HEK293T (cell line): ENCODE data around the gene KCNIP1.

Experiments
- CTCF ChIA-PET: fragments of 350-600 bp; formaldehyde crosslinking; extraction: SDS; loops from one replicate; lab custom pipeline; 2021; ENCODE audit warnings: antibody characterized with exemption, inconsistent platforms; lab: Yijun Ruan, JAX
- POLR2A ChIA-PET: fragments of 350-600 bp; formaldehyde crosslinking; extraction: SDS; loops from one replicate; lab custom pipeline; 2020; ENCODE audit warnings: antibody characterized with exemption, inconsistent platforms; lab: Yijun Ruan, JAX
- DNase-seq: peaks from one replicate; pipeline ENCODE4 v3.0.0; 2012; ENCODE audit warnings: mixed read lengths; ENCODE audit errors: extremely low spot score
- ARNT ChIP-seq: fragments of 450-650 bp; IDR thresholded peaks from 2 replicates; pipeline ENCODE4 v1.6.1; 2017; ENCODE audit warnings: mild to moderate bottlenecking
- BHLHE40 ChIP-seq: fragments of 450-650 bp; IDR thresholded peaks from 2 replicates; pipeline ENCODE4 v1.6.1; 2016; ENCODE audit warnings: mild to moderate bottlenecking, moderate library complexity, borderline replicate concordance
- CTBP1 ChIP-seq: fragments of 450-650 bp; IDR thresholded peaks from 2 replicates; pipeline ENCODE4 v1.6.1; 2016; ENCODE audit warnings: borderline replicate concordance
- ELF4 ChIP-seq: fragments of 450-650 bp; IDR thresholded peaks from 2 replicates; pipeline ENCODE4 v1.6.1; 2017; ENCODE audit warnings: antibody characterized with exemption
- FOXA1 ChIP-seq: fragments of 450-650 bp; IDR thresholded peaks from 2 replicates; pipeline ENCODE4 v1.6.1; 2016; ENCODE audit warnings: mild to moderate bottlenecking
- FOXK2 ChIP-seq: fragments of 450-650 bp; IDR thresholded peaks from 2 replicates; pipeline ENCODE4 v1.6.1; 2016; ENCODE audit warnings: mild to moderate bottlenecking
- FOXM1 ChIP-seq: fragments of 450-650 bp; IDR thresholded peaks from 2 replicates; pipeline ENCODE4 v1.6.1; 2017; ENCODE audit warnings: mild to moderate bottlenecking, borderline replicate concordance
- HDGF ChIP-seq: fragments of 450-650 bp; IDR thresholded peaks from 2 replicates; pipeline ENCODE4 v1.6.1; 2017; ENCODE audit warnings: antibody characterized with exemption, borderline replicate concordance
- L3MBTL2 ChIP-seq: fragments of 450-650 bp; conservative IDR thresholded peaks from 2 replicates; pipeline ENCODE4 v1.6.1; 2016; ENCODE audit warnings: mild to moderate bottlenecking
- LEF1 ChIP-seq: fragments of 450-650 bp; IDR thresholded peaks from 2 replicates; pipeline ENCODE4 v1.6.1; 2017; ENCODE audit warnings: mild to moderate bottlenecking, borderline replicate concordance
- NFRKB ChIP-seq: fragments of 450-650 bp; IDR thresholded peaks from 2 replicates; pipeline ENCODE4 v1.6.1; 2016; ENCODE audit warnings: mild to moderate bottlenecking, moderate library complexity
- SP1 ChIP-seq: fragments of 450-650 bp; IDR thresholded peaks from 2 replicates; pipeline ENCODE4 v1.6.1; 2017
- SUZ12 ChIP-seq: fragments of 450-650 bp; IDR thresholded peaks from 2 replicates; pipeline ENCODE4 v1.6.1; 2016; ENCODE audit warnings: mild to moderate bottlenecking
- TARDBP ChIP-seq: fragments of 450-650 bp; IDR thresholded peaks from 2 replicates; pipeline ENCODE4 v1.6.1; 2016
- ZNF384 ChIP-seq: fragments of 450-650 bp; IDR thresholded peaks from 2 replicates; pipeline ENCODE4 v1.6.1; 2016
- TF ChIP-seq, protein P1 (sequence below): fragments of 450-650 bp; IDR thresholded peaks from 2 replicates; pipeline ENCODE4 v1.6.1; 2016

Gene KCNIP1

DNA sequence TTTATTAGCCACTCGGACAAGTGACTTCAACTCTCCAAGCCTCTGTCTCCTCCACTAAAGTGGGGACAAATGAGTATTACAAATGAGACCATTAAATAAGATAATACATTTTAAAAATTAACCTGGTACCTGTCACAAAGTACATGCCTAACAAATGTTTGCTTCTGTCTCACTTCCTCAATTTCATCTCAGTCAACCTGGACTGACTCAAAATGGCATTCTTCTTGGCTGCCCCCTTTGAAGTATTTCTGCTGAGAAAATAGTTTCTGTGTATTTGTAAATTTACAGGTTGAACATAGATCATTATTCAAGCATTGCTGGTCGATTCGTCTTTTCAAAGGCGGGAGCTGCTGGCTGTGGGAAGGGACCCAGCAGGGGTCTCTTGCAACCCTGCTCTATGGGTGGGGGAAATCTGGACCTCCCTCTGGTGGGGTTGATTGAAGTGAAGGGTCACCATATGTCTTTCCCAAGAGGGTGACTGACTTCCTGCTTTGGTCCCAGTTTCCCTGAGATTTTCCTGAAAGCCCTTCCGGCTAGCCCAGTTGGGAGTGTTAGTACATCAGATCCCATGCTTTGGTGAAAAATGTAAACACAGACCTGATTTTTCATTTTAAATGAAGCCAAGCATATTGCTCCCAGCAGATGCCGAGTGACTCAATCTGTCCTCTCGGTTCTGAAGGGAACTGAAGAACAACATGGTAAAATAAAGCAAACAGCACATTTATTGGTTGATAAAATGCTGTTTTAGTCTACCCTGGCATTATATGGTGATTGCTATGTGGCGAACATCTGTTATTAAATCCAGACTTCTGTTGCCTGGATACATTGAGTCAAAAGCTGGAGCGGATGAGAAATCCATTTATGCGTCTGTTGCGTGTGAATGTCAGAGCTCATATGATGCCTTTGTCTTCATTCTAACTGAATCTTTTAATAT lies 73.0 kb downstream of the KCNIP1 start:
- CTCF ChIA-PET: interaction anchor here (0.7 kb wide), 1 partner anchor 142 kb away, joined by 3 read pairs; no protein-coding TSS in a partner anchor
- TF ChIP-seq TARDBP (no peak), ARNT (no peak), FOXM1 (no peak), HDGF (no peak), SUZ12 (no peak), BHLHE40 (no peak), L3MBTL2 (no peak), NFRKB (no peak), ELF4 (no peak), CTBP1 (no peak), SP1 (no peak), ZNF384 (no peak)
- TF ChIP-seq, protein P1, sequence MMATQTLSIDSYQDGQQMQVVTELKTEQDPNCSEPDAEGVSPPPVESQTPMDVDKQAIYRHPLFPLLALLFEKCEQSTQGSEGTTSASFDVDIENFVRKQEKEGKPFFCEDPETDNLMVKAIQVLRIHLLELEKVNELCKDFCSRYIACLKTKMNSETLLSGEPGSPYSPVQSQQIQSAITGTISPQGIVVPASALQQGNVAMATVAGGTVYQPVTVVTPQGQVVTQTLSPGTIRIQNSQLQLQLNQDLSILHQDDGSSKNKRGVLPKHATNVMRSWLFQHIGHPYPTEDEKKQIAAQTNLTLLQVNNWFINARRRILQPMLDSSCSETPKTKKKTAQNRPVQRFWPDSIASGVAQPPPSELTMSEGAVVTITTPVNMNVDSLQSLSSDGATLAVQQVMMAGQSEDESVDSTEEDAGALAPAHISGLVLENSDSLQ: no peak

GRCh38 chr5:170579601-170580000 lies 75.8 kb downstream of the KCNIP1 start:
- TF ChIP-seq FOXK2 (no peak), ZNF384 (no peak), CTBP1 (no peak), ARNT (no peak), FOXA1 (no peak), HDGF (no peak), SUZ12 (no peak), NFRKB (no peak), L3MBTL2 (no peak), SP1 (no peak), FOXM1 (no peak), BHLHE40 (no peak), TARDBP (no peak), ELF4 (no peak), LEF1 (no peak)
- TF ChIP-seq, protein P1: no peak
- DNase-seq: no peak
- POLR2A ChIA-PET: no interaction called here
- CTCF ChIA-PET: interaction anchor here (0.6 kb wide), 1 partner anchor 882 kb away, joined by 3 read pairs; no protein-coding TSS in a partner anchor

More for the DNA sequence above, 73.0 kb downstream of the KCNIP1 start:
- POLR2A ChIA-PET: no interaction called here
- DNase-seq: no peak

- TF ChIP-seq SP1: no peak
- no peak for TF ChIP-seq FOXM1
- no peak for TF ChIP-seq BHLHE40
- no peak for TF ChIP-seq NFRKB
- TF ChIP-seq LEF1: no peak
- no peak for TF ChIP-seq TARDBP
- no peak for TF ChIP-seq L3MBTL2
- no peak for TF ChIP-seq ZNF384
- TF ChIP-seq ELF4: no peak
- TF ChIP-seq FOXK2: no peak
- no peak for TF ChIP-seq HDGF
- no peak for TF ChIP-seq SUZ12
- TF ChIP-seq ARNT: no peak
- TF ChIP-seq, protein P1: no peak
- TF ChIP-seq FOXA1: no peak
- TF ChIP-seq CTBP1: no peak
- no peak for DNase-seq
- ChIA-PET POLR2A (no interaction called here), CTCF (no interaction called here)
Observed at GRCh38 chr5:170581211-170581610, 77.4 kb downstream of the KCNIP1 start.

- no peak for TF ChIP-seq SP1
- POLR2A ChIA-PET: no interaction called here
- CTCF ChIA-PET: no interaction called here
- DNase-seq: no peak
Observed at GRCh38 chr5:170582644-170583330, 79.0 kb downstream of the KCNIP1 start.

- no peak for DNase-seq
- no peak for TF ChIP-seq L3MBTL2
- no peak for TF ChIP-seq FOXM1
- TF ChIP-seq FOXA1: no peak
- no peak for TF ChIP-seq ZNF384
- TF ChIP-seq ARNT: no peak
- POLR2A ChIA-PET: no interaction called here
- CTCF ChIA-PET: interaction anchor here (0.6 kb wide), 1 partner anchor 604 kb away, joined by 3 read pairs; no protein-coding TSS in a partner anchor
Observed at GRCh38 chr5:170584003-170584402, 80.2 kb downstream of the KCNIP1 start.
